ENCODE measurements around the gene BNIP3. TPM values are rescaled to one million over a fixed set of nuclear protein-coding genes. Genes with fewer than 3 reads are reported as not detected.

BNIP3 gene
- total and polyA plus RNA-seq, 4 experiments from 2014 or later: 29.8 to 37.0 (median 32.7) TPM

- Histone ChIP-seq H3K9me3 (ENCODE audit: control insufficient read depth in 1 of 2, low read length in 2 of 2) (no peaks in the 10 kb centered on the region), H3K27me3 (ENCODE audit: insufficient read depth, low read length) (no peaks in the 10 kb centered on the region), H3K36me3 (ENCODE audit: insufficient read depth, low read length) (no peaks in the 10 kb centered on the region), H3K4me1 (ENCODE audit: insufficient read depth, low read length) (peaks cover 9% of the 10 kb centered on the region), H3K4me3 (ENCODE audit: low read length in 2 of 2) (no peak overlapping the region), H3K27ac (ENCODE audit: low read depth, low read length) (no peak overlapping the region)
- intact Hi-C loops (cut with micrococcal nuclease): no loop called here
- H3K27me3 Mint-ChIP-seq: peaks cover 12 to 17% of the 10 kb centered on the region in 2 donors
- H3K4me3 Mint-ChIP-seq: no peak overlapping the region
- H3K9me3 Mint-ChIP-seq: no peaks in the 10 kb centered on the region
- H3K27ac Mint-ChIP-seq: no peak overlapping the region
- no peak for DNase-seq
- ChIA-PET POLR2A (ENCODE audit: partially characterized antibody) (no interaction called here), CTCF (ENCODE audit: partially characterized antibody) (interaction anchor here (1.3 to 4.2 kb wide), 3 partner anchors 11 to 135 kb away, joined by 4 to 45 read pairs (median 8); no protein-coding TSS in a partner anchor)
- H3K4me1 Mint-ChIP-seq: peaks cover 4 to 10% (median 6%) of the 10 kb centered on the region in 4 donors
- no peaks in the 10 kb centered on the region for H3K36me3 Mint-ChIP-seq
Measured at GRCh38 chr10:132021504-132022143, 39.9 kb upstream of the BNIP3 start.

- Mint-ChIP-seq H3K36me3 (no peaks in the 10 kb centered on the region), H3K9me3 (no peaks in the 10 kb centered on the region), H3K4me1 (peaks cover 4 to 10% (median 6%) of the 10 kb centered on the region in 4 donors), H3K27me3 (peaks cover 10 to 16% of the 10 kb centered on the region in 2 donors), H3K4me3 (no peak overlapping the region), H3K27ac (no peak overlapping the region)
- no peak overlapping the region for H3K4me3 ChIP-seq (ENCODE audit: low read length in 2 of 2)
- no peak overlapping the region for H3K27ac ChIP-seq (ENCODE audit: low read depth, low read length)
- intact Hi-C loops (cut with micrococcal nuclease): no loop called here
- no peaks in the 10 kb centered on the region for H3K27me3 ChIP-seq (ENCODE audit: insufficient read depth, low read length)
- CTCF ChIA-PET (ENCODE audit: partially characterized antibody): interaction anchor here (0.9 to 4.2 kb wide), 4 partner anchors 40 to 135 kb away, joined by 3 to 45 read pairs (median 4); no protein-coding TSS in a partner anchor
- POLR2A ChIA-PET (ENCODE audit: partially characterized antibody): no interaction called here
- DNase-seq: no peak
- no peaks in the 10 kb centered on the region for H3K9me3 ChIP-seq (ENCODE audit: control insufficient read depth in 1 of 2, low read length in 2 of 2)
- peaks cover 9% of the 10 kb centered on the region for H3K4me1 ChIP-seq (ENCODE audit: insufficient read depth, low read length)
- no peaks in the 10 kb centered on the region for H3K36me3 ChIP-seq (ENCODE audit: insufficient read depth, low read length)
Measured at GRCh38 chr10:132021046-132021445, 39.3 kb upstream of the BNIP3 start.

- H3K36me3 ChIP-seq (ENCODE audit: insufficient read depth, low read length): no peaks in the 10 kb centered on the region
- no peak for DNase-seq
- H3K9me3 ChIP-seq (ENCODE audit: control insufficient read depth in 1 of 2, low read length in 2 of 2): no peaks in the 10 kb centered on the region
- ChIA-PET POLR2A (ENCODE audit: partially characterized antibody) (no interaction called here), CTCF (ENCODE audit: partially characterized antibody) (interaction anchor here (0.9 to 4.2 kb wide), 5 partner anchors 10 to 134 kb away, joined by 3 to 45 read pairs (median 4); no protein-coding TSS in a partner anchor)
- Mint-ChIP-seq H3K27me3 (peaks cover 9 to 13% of the 10 kb centered on the region in 2 donors), H3K4me1 (peaks cover 4 to 10% (median 6%) of the 10 kb centered on the region in 4 donors), H3K4me3 (no peak overlapping the region), H3K36me3 (no peaks in the 10 kb centered on the region), H3K9me3 (no peaks in the 10 kb centered on the region), H3K27ac (peak overlapping the region in 1 of 7 donors; percentile 80)
- intact Hi-C loops (cut with micrococcal nuclease): no loop called here
- no peak overlapping the region for H3K4me3 ChIP-seq (ENCODE audit: low read length in 2 of 2)
- no peaks in the 10 kb centered on the region for H3K27me3 ChIP-seq (ENCODE audit: insufficient read depth, low read length)
- H3K27ac ChIP-seq (ENCODE audit: low read depth, low read length): no peak overlapping the region
- peaks cover 9% of the 10 kb centered on the region for H3K4me1 ChIP-seq (ENCODE audit: insufficient read depth, low read length)
Measured at GRCh38 chr10:132020456-132020855, 38.7 kb upstream of the BNIP3 start.

- Histone ChIP-seq H3K4me3 (ENCODE audit: low read length in 2 of 2) (no peak overlapping the region), H3K36me3 (ENCODE audit: insufficient read depth, low read length) (no peaks in the 10 kb centered on the region), H3K4me1 (ENCODE audit: insufficient read depth, low read length) (peaks cover 9% of the 10 kb centered on the region), H3K27ac (ENCODE audit: low read depth, low read length) (no peak overlapping the region), H3K9me3 (ENCODE audit: control insufficient read depth in 1 of 2, low read length in 2 of 2) (no peaks in the 10 kb centered on the region), H3K27me3 (ENCODE audit: insufficient read depth, low read length) (no peaks in the 10 kb centered on the region)
- ChIA-PET CTCF (ENCODE audit: partially characterized antibody) (interaction anchor here (1.7 to 4.2 kb wide), 3 partner anchors 9 to 133 kb away, joined by 3 to 45 read pairs (median 4); no protein-coding TSS in a partner anchor), POLR2A (ENCODE audit: partially characterized antibody) (no interaction called here)
- H3K4me3 Mint-ChIP-seq: no peak overlapping the region
- DNase-seq: no peak
- peaks cover 4 to 8% of the 10 kb centered on the region in 2 donors for H3K27me3 Mint-ChIP-seq
- no peaks in the 10 kb centered on the region for H3K36me3 Mint-ChIP-seq
- H3K4me1 Mint-ChIP-seq: peaks cover 4 to 10% (median 6%) of the 10 kb centered on the region in 4 donors
- intact Hi-C loops (cut with micrococcal nuclease): no loop called here
- H3K27ac Mint-ChIP-seq: no peak overlapping the region
- no peaks in the 10 kb centered on the region for H3K9me3 Mint-ChIP-seq
Measured at GRCh38 chr10:132019366-132019765, 37.6 kb upstream of the BNIP3 start.

GRCh38 chr10:132018446-132018845 lies 36.7 kb upstream of the BNIP3 start:
- Mint-ChIP-seq H3K27me3 (peaks cover 4 to 7% of the 10 kb centered on the region in 2 donors), H3K27ac (no peak overlapping the region), H3K36me3 (no peaks in the 10 kb centered on the region), H3K4me3 (no peak overlapping the region), H3K4me1 (peaks cover 4 to 7% (median 6%) of the 10 kb centered on the region in 4 donors), H3K9me3 (no peaks in the 10 kb centered on the region)
- no peaks in the 10 kb centered on the region for H3K36me3 ChIP-seq (ENCODE audit: insufficient read depth, low read length)
- POLR2A ChIA-PET (ENCODE audit: partially characterized antibody): no interaction called here
- H3K9me3 ChIP-seq (ENCODE audit: control insufficient read depth in 1 of 2, low read length in 2 of 2): no peaks in the 10 kb centered on the region
- intact Hi-C loops (cut with micrococcal nuclease): no loop called here
- H3K27ac ChIP-seq (ENCODE audit: low read depth, low read length): no peak overlapping the region
- CTCF ChIA-PET (ENCODE audit: partially characterized antibody): interaction anchor here (0.8 to 4.2 kb wide), 2 partner anchors 132 to 135 kb away, joined by 3 to 45 read pairs; no protein-coding TSS in a partner anchor
- DNase-seq: no peak
- H3K4me3 ChIP-seq (ENCODE audit: low read length in 2 of 2): no peak overlapping the region
- peaks cover 7% of the 10 kb centered on the region for H3K4me1 ChIP-seq (ENCODE audit: insufficient read depth, low read length)
- H3K27me3 ChIP-seq (ENCODE audit: insufficient read depth, low read length): no peaks in the 10 kb centered on the region

GRCh38 chr10:132016514-132016913 lies 34.8 kb upstream of the BNIP3 start:
- Mint-ChIP-seq H3K9me3 (no peaks in the 10 kb centered on the region), H3K27ac (no peak overlapping the region), H3K4me3 (no peak overlapping the region), H3K4me1 (no peaks in the 10 kb centered on the region), H3K36me3 (no peaks in the 10 kb centered on the region), H3K27me3 (peaks cover 0 to 2% of the 10 kb centered on the region in 2 donors)
- Histone ChIP-seq H3K4me3 (ENCODE audit: low read length in 2 of 2) (no peak overlapping the region), H3K36me3 (ENCODE audit: insufficient read depth, low read length) (no peaks in the 10 kb centered on the region), H3K27me3 (ENCODE audit: insufficient read depth, low read length) (no peaks in the 10 kb centered on the region), H3K4me1 (ENCODE audit: insufficient read depth, low read length) (no peaks in the 10 kb centered on the region), H3K27ac (ENCODE audit: low read depth, low read length) (no peak overlapping the region), H3K9me3 (ENCODE audit: control insufficient read depth in 1 of 2, low read length in 2 of 2) (no peaks in the 10 kb centered on the region)
- no peak for DNase-seq
- POLR2A ChIA-PET (ENCODE audit: partially characterized antibody): no interaction called here
- intact Hi-C loops (cut with micrococcal nuclease): no loop called here
- CTCF ChIA-PET (ENCODE audit: partially characterized antibody): no interaction called here

- Mint-ChIP-seq H3K27me3 (peaks cover 7 to 19% of the 10 kb centered on the region in 2 donors), H3K9me3 (no peaks in the 10 kb centered on the region), H3K4me1 (no peaks in the 10 kb centered on the region), H3K4me3 (no peak overlapping the region), H3K36me3 (no peaks in the 10 kb centered on the region), H3K27ac (no peak overlapping the region)
- Histone ChIP-seq H3K4me3 (ENCODE audit: low read length in 2 of 2) (no peak overlapping the region), H3K27ac (ENCODE audit: low read depth, low read length) (no peak overlapping the region), H3K9me3 (ENCODE audit: control insufficient read depth in 1 of 2, low read length in 2 of 2) (no peaks in the 10 kb centered on the region), H3K36me3 (ENCODE audit: insufficient read depth, low read length) (no peaks in the 10 kb centered on the region), H3K27me3 (ENCODE audit: insufficient read depth, low read length) (no peaks in the 10 kb centered on the region), H3K4me1 (ENCODE audit: insufficient read depth, low read length) (no peaks in the 10 kb centered on the region)
- intact Hi-C loops (cut with micrococcal nuclease): no loop called here
- ChIA-PET POLR2A (ENCODE audit: partially characterized antibody) (no interaction called here), CTCF (ENCODE audit: partially characterized antibody) (interaction anchor here (0.7 kb wide), 1 partner anchor 11 kb away, joined by 3 read pairs; no protein-coding TSS in a partner anchor)
- DNase-seq: no peak
Measured at GRCh38 chr10:132011445-132011844, 29.7 kb upstream of the BNIP3 start.

Data from CD4-positive, alpha-beta memory T cell (primary cell).